Measurements from ENCODE around the gene RAMP3.

- TF ChIP-seq CTCF (conservative IDR thresholded peaks at IDR 0.05 in 1 of 2, IDR thresholded peaks at IDR 0.05 in 1 of 2; ENCODE audit: low read depth in 1 of 2, low read length in 2 of 2) (no peak), EZH2 (IDR thresholded peaks at IDR 0.05; ENCODE audit: low read length, missing control alignments) (no peak)
Measured at GRCh38 chr7:45225311-45225947, 67.8 kb downstream of the RAMP3 start.

Data from fibroblast of lung (primary cell).